ENCODE data around the gene SLAMF1. TPM values are rescaled to one million over a fixed set of nuclear protein-coding genes. Genes with fewer than 3 reads are reported as not detected.

Gene SLAMF1
- total and polyA plus RNA-seq, 11 donors = 0.14 to 4.3 (median 0.60) TPM; not detected in 5

- H3K27ac ChIP-seq = peak overlapping the region in 1 of 12 donors; percentile 3
- H3K9me3 ChIP-seq = no peaks in the 10 kb centered on the region
- H3K4me3 ChIP-seq = peak overlapping the region in 1 of 12 donors; percentile 52
- H3K36me3 ChIP-seq = no peaks in the 10 kb centered on the region
- DNase-seq (no peak), ATAC-seq (no peak)
- TF ChIP-seq POLR2A (IDR thresholded peaks at IDR 0.05) (no peak), CTCF (IDR thresholded peaks at IDR 0.05) (no peak)
- peaks cover 0 to 57% (median 0%) of the 10 kb centered on the region in 12 donors for H3K4me1 ChIP-seq
- H3K27me3 ChIP-seq = peaks cover 0 to 2% (median 0%) of the 10 kb centered on the region in 9 donors
- intact Hi-C loops (cut with DNase I) = no loop called here
These were observed 2.4 kb downstream of the SLAMF1 start for GRCh38 chr1:160644399-160644798.

GRCh38 chr1:160643138-160643537 lies 3.7 kb downstream of the SLAMF1 start:
- ATAC-seq (no peak), DNase-seq (no peak)
- no peak overlapping the region for H3K4me3 ChIP-seq
- peaks cover 0 to 2% (median 0%) of the 10 kb centered on the region in 9 donors for H3K27me3 ChIP-seq
- no peaks in the 10 kb centered on the region for H3K9me3 ChIP-seq
- WGBS, 4 donors = 89 to 94% (median 92%) methylated on average over 5 of the region's 5 CpGs
- peaks cover 0 to 62% (median 0%) of the 10 kb centered on the region in 12 donors for H3K4me1 ChIP-seq
- no peaks in the 10 kb centered on the region for H3K36me3 ChIP-seq
- no peak overlapping the region for H3K27ac ChIP-seq
- TF ChIP-seq CTCF (IDR thresholded peaks at IDR 0.05) = no peak
- TF ChIP-seq POLR2A (IDR thresholded peaks at IDR 0.05) = no peak
- intact Hi-C loops (cut with DNase I) = no loop called here

GRCh38 chr1:160642281-160642644 lies 4.6 kb downstream of the SLAMF1 start:
- WGBS, 4 donors = 90 to 96% (median 93%) methylated on average over 2 of the region's 2 CpGs
- DNase-seq = no peak
- intact Hi-C loops (cut with DNase I) = no loop called here

More at GRCh38 chr1:160642281-160642644, 4.6 kb downstream of the SLAMF1 start:
- H3K4me3 ChIP-seq = no peak overlapping the region
- H3K36me3 ChIP-seq = no peaks in the 10 kb centered on the region
- no peak for ATAC-seq
- no peak for TF ChIP-seq POLR2A (IDR thresholded peaks at IDR 0.05)
- no peak for TF ChIP-seq CTCF (IDR thresholded peaks at IDR 0.05)
- peaks cover 0 to 2% (median 0%) of the 10 kb centered on the region in 9 donors for H3K27me3 ChIP-seq
- H3K4me1 ChIP-seq = peaks cover 0 to 64% (median 0%) of the 10 kb centered on the region in 12 donors
- H3K27ac ChIP-seq = peak overlapping the region in 1 of 12 donors; percentile 73
- no peaks in the 10 kb centered on the region for H3K9me3 ChIP-seq
